GM18499 (cell line): ENCODE measurements around the gene ERICH2.
"Not testable (repeated sequence)": the region's sequence is repeated elsewhere in the genome, so short reads cannot be mapped to it uniquely, and the experiment has no call there.

Experiments
- ATAC-seq: cut with Tn5 transposase; IDR thresholded peaks from one replicate; pipeline ENCODE4 v1.9.1; 2021; ENCODE audit warnings: moderate number of reproducible peaks; ENCODE audit not compliant: insufficient read depth, unreplicated experiment

The ERICH2 gene

GRCh38 chr2:170770008-170770605 is at the start of gene ERICH2:
Gene ERICH2, plus strand, starts transcription at chr2:170770378. Its CDS starts 304 bp downstream, at chr2:170770682.
- ATAC-seq = no peak

- no peak for ATAC-seq
Measured at GRCh38 chr2:170721678-170722077, 48.5 kb upstream of the ERICH2 start.

- no peak for ATAC-seq
Measured at GRCh38 chr2:170722301-170722700, 47.9 kb upstream of the ERICH2 start.

GRCh38 chr2:170723446-170723958 is 46.7 kb upstream of the ERICH2 start:
- no peak for ATAC-seq

- ATAC-seq = no peak
Measured at GRCh38 chr2:170733798-170734600, 36.2 kb upstream of the ERICH2 start.

- ATAC-seq = not testable (repeated sequence)
Measured at GRCh38 chr2:170734601-170735000, 35.6 kb upstream of the ERICH2 start.

- no peak for ATAC-seq
Measured at GRCh38 chr2:170736628-170737027, 33.5 kb upstream of the ERICH2 start.

GRCh38 chr2:170737406-170737805 is 32.8 kb upstream of the ERICH2 start:
- ATAC-seq = no peak

GRCh38 chr2:170737821-170738220 is 32.4 kb upstream of the ERICH2 start:
- no peak for ATAC-seq

- no peak for ATAC-seq
Measured at GRCh38 chr2:170739048-170739447, 31.1 kb upstream of the ERICH2 start.

GRCh38 chr2:170739507-170740046 is 30.6 kb upstream of the ERICH2 start:
- no peak for ATAC-seq

- ATAC-seq = no peak
Measured at GRCh38 chr2:170740660-170741059, 29.5 kb upstream of the ERICH2 start.

- ATAC-seq = no peak
Measured at GRCh38 chr2:170742000-170742399, 28.2 kb upstream of the ERICH2 start.

- ATAC-seq = no peak
Measured at GRCh38 chr2:170742896-170743529, 27.2 kb upstream of the ERICH2 start.

GRCh38 chr2:170743530-170744239 is 26.5 kb upstream of the ERICH2 start:
- no peak for ATAC-seq

GRCh38 chr2:170744248-170745002 is 25.8 kb upstream of the ERICH2 start:
- no peak for ATAC-seq

- no peak for ATAC-seq
Measured at GRCh38 chr2:170745305-170745704, 24.9 kb upstream of the ERICH2 start.

- no peak for ATAC-seq
Measured at GRCh38 chr2:170747921-170748320, 22.3 kb upstream of the ERICH2 start.

GRCh38 chr2:170751555-170751954 is 18.6 kb upstream of the ERICH2 start:
- not testable (repeated sequence) for ATAC-seq

- ATAC-seq = no peak
Measured at GRCh38 chr2:170761572-170761971, 8.6 kb upstream of the ERICH2 start.
